Measurements from ENCODE around the gene TRMT5. TPM values are rescaled to one million over a fixed set of nuclear protein-coding genes. Genes with fewer than 3 reads are reported as not detected.

The TRMT5 gene
- total RNA-seq, 1 experiment from 2014 or later = 17.5 TPM

- no TSS peak for BruUV-seq (replicated peaks)
These were observed 45.6 kb downstream of the TRMT5 start for GRCh38 chr14:60935319-60935718.

GRCh38 chr14:60933920-60934655, 46.8 kb downstream of the TRMT5 start:
- Mint-ChIP-seq H3K27me3 (ENCODE audit: insufficient read depth, unreplicated experiment) (no peaks in the 10 kb centered on the region), H3K36me3 (ENCODE audit: insufficient read depth, unreplicated experiment) (no peaks in the 10 kb centered on the region), H3K9me3 (ENCODE audit: unreplicated experiment) (peaks cover 3% of the 10 kb centered on the region), H3K4me3 (ENCODE audit: unreplicated experiment) (no peak overlapping the region), H3K4me1 (ENCODE audit: insufficient read depth, unreplicated experiment) (no peaks in the 10 kb centered on the region), H3K27ac (ENCODE audit: low read depth, unreplicated experiment) (no peak overlapping the region)
- BruUV-seq (replicated peaks) = no TSS peak
- CTCF ChIA-PET = no interaction called here
- intact Hi-C loops (cut with micrococcal nuclease) = no loop called here
- DNase-seq (ENCODE audit: unreplicated experiment) = no peak
- POLR2A ChIA-PET = no interaction called here
- TF ChIP-seq CTCF (IDR thresholded peaks at IDR 0.05; ENCODE audit: unreplicated experiment) = no peak

More at GRCh38 chr14:60935319-60935718, 45.6 kb downstream of the TRMT5 start:
- Mint-ChIP-seq H3K4me3 (ENCODE audit: unreplicated experiment) (no peak overlapping the region), H3K27me3 (ENCODE audit: insufficient read depth, unreplicated experiment) (no peaks in the 10 kb centered on the region), H3K27ac (ENCODE audit: low read depth, unreplicated experiment) (no peak overlapping the region), H3K36me3 (ENCODE audit: insufficient read depth, unreplicated experiment) (no peaks in the 10 kb centered on the region), H3K4me1 (ENCODE audit: insufficient read depth, unreplicated experiment) (no peaks in the 10 kb centered on the region), H3K9me3 (ENCODE audit: unreplicated experiment) (peaks cover 8% of the 10 kb centered on the region)
- intact Hi-C loops (cut with micrococcal nuclease) = no loop called here
- ChIA-PET CTCF (no interaction called here), POLR2A (no interaction called here)
- DNase-seq (ENCODE audit: unreplicated experiment) = no peak
- no peak for TF ChIP-seq CTCF (IDR thresholded peaks at IDR 0.05; ENCODE audit: unreplicated experiment)

- no peak for TF ChIP-seq CTCF (IDR thresholded peaks at IDR 0.05; ENCODE audit: unreplicated experiment)
- Mint-ChIP-seq H3K27me3 (ENCODE audit: insufficient read depth, unreplicated experiment) (no peaks in the 10 kb centered on the region), H3K9me3 (ENCODE audit: unreplicated experiment) (no peaks in the 10 kb centered on the region), H3K4me1 (ENCODE audit: insufficient read depth, unreplicated experiment) (no peaks in the 10 kb centered on the region), H3K36me3 (ENCODE audit: insufficient read depth, unreplicated experiment) (no peaks in the 10 kb centered on the region), H3K27ac (ENCODE audit: low read depth, unreplicated experiment) (no peak overlapping the region), H3K4me3 (ENCODE audit: unreplicated experiment) (no peak overlapping the region)
- POLR2A ChIA-PET = no interaction called here
- no TSS peak for BruUV-seq (replicated peaks)
- CTCF ChIA-PET = interaction anchor here (1.0 kb wide), 1 partner anchor 195 kb away, joined by 3 read pairs; no protein-coding TSS in a partner anchor
- intact Hi-C loops (cut with micrococcal nuclease) = no loop called here
- DNase-seq (ENCODE audit: unreplicated experiment) = no peak
These were observed 49.7 kb downstream of the TRMT5 start for GRCh38 chr14:60931218-60931617.

GRCh38 chr14:60926002-60926401, 54.9 kb downstream of the TRMT5 start:
- ChIA-PET CTCF (no interaction called here), POLR2A (interaction anchor here (0.7 kb wide), 1 partner anchor 42 kb away, joined by 3 read pairs; no protein-coding TSS in a partner anchor)
- H3K27ac Mint-ChIP-seq (ENCODE audit: low read depth, unreplicated experiment) = no peak overlapping the region
- intact Hi-C loops (cut with micrococcal nuclease) = no loop called here
- no peaks in the 10 kb centered on the region for H3K9me3 Mint-ChIP-seq (ENCODE audit: unreplicated experiment)
- DNase-seq (ENCODE audit: unreplicated experiment) = no peak
- no peak overlapping the region for H3K4me3 Mint-ChIP-seq (ENCODE audit: unreplicated experiment)
- TF ChIP-seq CTCF (IDR thresholded peaks at IDR 0.05; ENCODE audit: unreplicated experiment) = no peak
- no peaks in the 10 kb centered on the region for H3K27me3 Mint-ChIP-seq (ENCODE audit: insufficient read depth, unreplicated experiment)
- BruUV-seq (replicated peaks) = no TSS peak
- H3K36me3 Mint-ChIP-seq (ENCODE audit: insufficient read depth, unreplicated experiment) = no peaks in the 10 kb centered on the region
- H3K4me1 Mint-ChIP-seq (ENCODE audit: insufficient read depth, unreplicated experiment) = peaks cover 7% of the 10 kb centered on the region
